Neural cell (in vitro differentiated cells): ENCODE measurements around the gene MPPED1. TPM values are rescaled to one million over a fixed set of nuclear protein-coding genes. Genes with fewer than 3 reads are reported as not detected.

ENCODE experiments used
- H2AFZ ChIP-seq: fragments of 200-600, 300-800 bp; sonication (generic), shearing (Covaris generic); 2 replicates; pipeline ENCODE4 v1.6.0; 2014; ENCODE audit warnings: low read depth, mild to moderate bottlenecking, antibody characterized with exemption, low read length, moderate library complexity
- H3F3A ChIP-seq: fragments of 200-600 bp; shearing (Covaris generic); 2 replicates; pipeline ENCODE4 v1.6.1; 2016; ENCODE audit warnings: mild to moderate bottlenecking, moderate library complexity, mixed read lengths, antibody characterized with exemption, low read length; ENCODE audit not compliant: insufficient read depth, poor library complexity, severe bottlenecking
- H3K27ac ChIP-seq: fragments of 200-600, 300-800 bp; sonication (generic), shearing (Covaris generic); 2 replicates; pipeline ENCODE4 v1.5.1; 2014; ENCODE audit warnings: mild to moderate bottlenecking, low read length, moderate library complexity
- H3K27me3 ChIP-seq: fragments of 300-800, 200-600 bp; sonication (generic), shearing (Covaris generic); 2 replicates; pipeline ENCODE4 v1.6.0; 2014; ENCODE audit warnings: mild to moderate bottlenecking, low read depth, low read length, moderate library complexity; ENCODE audit not compliant: insufficient read depth
- H3K36me3 ChIP-seq: fragments of 300-800, 200-600 bp; sonication (generic), shearing (Covaris generic); 2 replicates; pipeline ENCODE4 v1.5.1; 2014; ENCODE audit warnings: mild to moderate bottlenecking, antibody characterized with exemption, low read length, moderate library complexity; ENCODE audit not compliant: insufficient read depth
- H3K4me2 ChIP-seq: fragments of 300-800, 200-600 bp; sonication (generic), shearing (Covaris generic); 2 replicates; pipeline ENCODE4 v1.6.0; 2014; ENCODE audit warnings: mild to moderate bottlenecking, low read length
- H3K4me3 ChIP-seq: fragments of 300-800, 200-600 bp; sonication (generic), shearing (Covaris generic); 2 replicates; pipeline ENCODE4 v1.5.1; 2014; ENCODE audit warnings: mild to moderate bottlenecking, low read length, moderate library complexity
- H3K79me2 ChIP-seq: fragments of 200-600 bp; shearing (Covaris generic); replicated peaks from 2 replicates; pipeline ENCODE4 v1.6.0; 2014; ENCODE audit warnings: mild to moderate bottlenecking, low read length, moderate library complexity; ENCODE audit not compliant: insufficient read depth
- H3K9ac ChIP-seq: fragments of 300-800, 200-600 bp; sonication (generic), shearing (Covaris generic); 2 replicates; pipeline ENCODE4 v1.6.1; 2016; ENCODE audit warnings: mild to moderate bottlenecking, low read length, mixed read lengths
- H3K9me2 ChIP-seq: fragments of 200-600 bp; shearing (Covaris generic); 2 replicates; pipeline ENCODE4 v1.6.1; 2016; ENCODE audit warnings: mild to moderate bottlenecking, low read length, mixed read lengths; ENCODE audit not compliant: insufficient read depth
- H3K9me3 ChIP-seq: fragments of 200-600, 300-800 bp; sonication (generic), shearing (Covaris generic); 2 replicates; pipeline ENCODE4 v1.6.1; 2016; ENCODE audit warnings: mild to moderate bottlenecking, mixed run types, low read length, moderate library complexity, mixed read lengths
- H4K20me1 ChIP-seq: fragments of 200-600 bp; shearing (Covaris generic); 2 replicates; pipeline ENCODE4 v1.6.1; 2016; ENCODE audit warnings: mild to moderate bottlenecking, mixed run types; ENCODE audit not compliant: insufficient read depth
- CTCF ChIP-seq: fragments of 450-650 bp; IDR thresholded peaks from 2 replicates; pipeline ENCODE4 v1.5.1; 2014; ENCODE audit warnings: antibody characterized with exemption, mild to moderate bottlenecking, moderate library complexity; ENCODE audit not compliant: poor library complexity, severe bottlenecking
- EP300 ChIP-seq: fragments of 450-650 bp; conservative IDR thresholded peaks from 2 replicates; pipeline ENCODE4 v1.6.1; 2014; ENCODE audit warnings: antibody characterized with exemption, mild to moderate bottlenecking, moderate library complexity; ENCODE audit not compliant: poor library complexity, severe bottlenecking
- EZH2 ChIP-seq: fragments of 200-600, 300-800 bp; shearing (Covaris generic), sonication (generic); IDR thresholded peaks from 2 replicates; pipeline ENCODE4 v1.6.1; 2014; ENCODE audit warnings: antibody characterized with exemption, low read length, borderline replicate concordance, mild to moderate bottlenecking; ENCODE audit not compliant: insufficient read depth, poor library complexity, severe bottlenecking
- MXI1 ChIP-seq: fragments of 450-650 bp; conservative IDR thresholded peaks from 2 replicates; pipeline ENCODE4 v1.6.1; 2014; ENCODE audit warnings: antibody characterized with exemption, mild to moderate bottlenecking; ENCODE audit not compliant: poor library complexity, severe bottlenecking
- POLR2AphosphoS5 ChIP-seq: IDR thresholded peaks from 2 replicates; pipeline ENCODE4 v1.6.1; 2012
- RAD21 ChIP-seq: fragments of 450-650 bp; conservative IDR thresholded peaks from 2 replicates; pipeline ENCODE4 v1.6.1; 2014; ENCODE audit warnings: antibody characterized with exemption, mild to moderate bottlenecking, moderate library complexity
- REST ChIP-seq: IDR thresholded peaks from 2 replicates; pipeline ENCODE4 v1.6.1; 2012; ENCODE audit warnings: borderline replicate concordance
- SMC3 ChIP-seq: fragments of 450-650 bp; conservative IDR thresholded peaks from 2 replicates; pipeline ENCODE4 v1.6.1; 2014; ENCODE audit warnings: antibody characterized with exemption, mild to moderate bottlenecking, moderate library complexity; ENCODE audit not compliant: poor library complexity
- TAF1 ChIP-seq: IDR thresholded peaks from 2 replicates; pipeline ENCODE4 v1.6.1; 2012; ENCODE audit warnings: low read depth
- polyA plus RNA-seq: library from polyadenylated mRNA; depleted of rRNA; stranded (reverse); fragments of >200 nt; gene quantifications from 2 replicates; pipeline ENCODE4 v1.2.3, GENCODE V29; 2014

The MPPED1 gene
- polyA plus RNA-seq, 1 donor from 2014 or later = 33.4 TPM

- Histone ChIP-seq H3K79me2 (no peaks in the 10 kb centered on the region), H3K9me3 (no peaks in the 10 kb centered on the region), H4K20me1 (no peaks in the 10 kb centered on the region), H3K4me2 (no peak overlapping the region), H3K9ac (no peak overlapping the region), H3K27me3 (no peaks in the 10 kb centered on the region), H3K36me3 (no peaks in the 10 kb centered on the region), H3K9me2 (no peaks in the 10 kb centered on the region), H3K27ac (no peak overlapping the region), H2AFZ (no peak overlapping the region), H3F3A (no peaks in the 10 kb centered on the region), H3K4me3 (no peak overlapping the region)
- TF ChIP-seq CTCF (no peak), MXI1 (no peak), RAD21 (no peak), TAF1 (no peak), EP300 (no peak), SMC3 (no peak), REST (no peak), POLR2AphosphoS5 (no peak), EZH2 (no peak)
Observed at GRCh38 chr22:43479962-43480361, 68.1 kb downstream of the MPPED1 start.

GRCh38 chr22:43481568-43482317, 69.9 kb downstream of the MPPED1 start:
- Histone ChIP-seq H3K36me3 (no peaks in the 10 kb centered on the region), H3K9me2 (no peaks in the 10 kb centered on the region), H3K9ac (no peak overlapping the region), H3F3A (no peaks in the 10 kb centered on the region), H3K27ac (no peak overlapping the region), H4K20me1 (no peaks in the 10 kb centered on the region), H3K79me2 (no peaks in the 10 kb centered on the region), H2AFZ (no peak overlapping the region), H3K27me3 (no peaks in the 10 kb centered on the region), H3K4me3 (no peak overlapping the region), H3K9me3 (no peaks in the 10 kb centered on the region), H3K4me2 (no peak overlapping the region)
- TF ChIP-seq TAF1 = no peak
- TF ChIP-seq MXI1 = no peak
- TF ChIP-seq POLR2AphosphoS5 = no peak
- no peak for TF ChIP-seq EZH2
- TF ChIP-seq RAD21 = no peak
- no peak for TF ChIP-seq EP300
